Measurements from ENCODE around the gene SLCO2A1. TPM values are rescaled to one million over a fixed set of nuclear protein-coding genes. Genes with fewer than 3 reads are reported as not detected.

SLCO2A1 gene
- total and polyA plus RNA-seq, 4 donors = 1.8 to 13.2 (median 8.1) TPM

DNA sequence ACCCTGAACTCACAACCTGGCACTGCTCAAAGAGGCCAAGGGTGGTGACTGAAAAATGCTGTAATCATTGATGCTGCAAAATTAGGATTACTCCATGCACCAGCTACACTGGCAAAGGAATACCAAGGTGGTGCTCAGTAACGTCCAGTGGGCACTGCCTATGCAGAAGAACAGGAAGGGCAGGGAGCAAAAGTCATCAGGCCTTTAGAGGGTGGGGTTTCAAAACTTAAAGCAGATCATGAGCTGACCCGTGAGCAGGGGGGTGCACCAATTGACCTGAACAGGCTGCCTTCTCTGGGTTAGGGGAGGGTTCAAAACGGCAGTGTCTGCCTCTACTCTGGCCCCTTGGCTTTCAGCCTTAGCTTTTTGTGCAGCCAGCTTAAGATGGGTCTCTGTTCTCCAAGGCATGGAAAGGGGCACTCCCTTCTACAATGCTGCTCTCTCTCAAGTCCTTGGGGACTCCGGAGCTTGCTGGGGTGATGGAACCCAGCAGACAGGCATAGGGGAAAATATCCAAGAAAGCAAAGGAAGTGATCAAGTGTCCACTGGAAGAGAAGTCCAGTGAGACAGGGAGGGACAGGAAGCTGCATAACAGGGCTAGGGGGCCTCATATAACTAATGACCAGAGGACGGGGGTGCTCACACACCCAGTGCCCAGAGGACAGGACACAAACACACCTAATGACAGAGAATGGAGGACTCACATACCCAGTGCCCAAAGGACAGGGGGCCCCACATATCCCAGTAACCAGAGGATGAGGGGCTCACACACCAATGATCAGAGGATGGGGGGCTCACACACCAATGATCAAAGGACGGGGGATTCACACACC is 145.5 kb downstream of the SLCO2A1 start:
- 75% methylated on average over 4 of the region's 6 CpGs for WGBS (ENCODE audit: insufficient coverage)
- Histone ChIP-seq H3K27me3 (ENCODE audit: control insufficient read depth, insufficient read depth, low read length) (no peaks in the 10 kb centered on the region), H3K4me1 (ENCODE audit: control insufficient read depth, insufficient read depth, low read length) (peaks cover 47% of the 10 kb centered on the region), H3K27ac (ENCODE audit: low read depth, low read length) (no peak overlapping the region), H3K36me3 (ENCODE audit: control insufficient read depth, insufficient read depth, low read length) (peaks cover 10% of the 10 kb centered on the region), H3K4me3 (ENCODE audit: low read depth, low read length) (no peak overlapping the region), H3K9me3 (ENCODE audit: control insufficient read depth, insufficient read depth, low read length) (no peaks in the 10 kb centered on the region)
- no peak for DNase-seq (ENCODE audit: low read depth in 4 of 6, low spot score in 6 of 6)

- no peak overlapping the region for H3K4me3 ChIP-seq (ENCODE audit: low read depth, low read length)
- H3K27me3 ChIP-seq (ENCODE audit: control insufficient read depth, insufficient read depth, low read length) = no peaks in the 10 kb centered on the region
- peaks cover 10% of the 10 kb centered on the region for H3K36me3 ChIP-seq (ENCODE audit: control insufficient read depth, insufficient read depth, low read length)
- DNase-seq (ENCODE audit: low read depth in 4 of 6, low spot score in 6 of 6) = no peak
- no peaks in the 10 kb centered on the region for H3K9me3 ChIP-seq (ENCODE audit: control insufficient read depth, insufficient read depth, low read length)
- H3K4me1 ChIP-seq (ENCODE audit: control insufficient read depth, insufficient read depth, low read length) = peaks cover 41% of the 10 kb centered on the region
- no peak overlapping the region for H3K27ac ChIP-seq (ENCODE audit: low read depth, low read length)
Observed at GRCh38 chr3:133883641-133884040, 146.1 kb downstream of the SLCO2A1 start.

DNA sequence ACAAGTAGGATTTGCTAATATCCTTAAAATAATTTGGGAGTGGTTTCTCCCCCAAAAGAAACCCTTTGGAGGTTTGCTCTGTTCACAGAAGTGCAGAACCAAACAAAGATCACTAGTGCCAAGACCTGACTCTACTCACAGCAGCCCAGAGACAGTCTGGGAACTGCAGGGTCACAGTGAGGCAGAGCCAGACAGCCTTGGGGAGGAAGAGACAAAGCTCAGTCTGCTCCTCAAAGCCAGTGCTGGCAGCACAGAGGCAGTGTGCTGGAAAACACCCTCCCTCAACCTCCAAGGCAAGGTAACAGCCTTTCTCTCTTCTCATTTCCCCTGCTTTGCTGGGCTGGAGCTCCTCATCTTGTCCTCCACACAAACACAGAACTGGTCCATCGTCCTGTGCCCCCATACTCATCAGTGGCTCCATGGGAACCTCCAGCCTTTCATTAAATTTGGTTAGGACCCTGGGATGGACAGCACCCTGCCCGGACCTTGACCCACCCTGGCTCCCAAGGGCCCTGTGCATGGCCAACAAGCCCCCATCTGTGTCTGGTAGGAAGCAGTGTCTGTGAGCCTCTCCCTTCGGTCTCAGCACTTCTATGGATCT is 146.6 kb downstream of the SLCO2A1 start:
- H3K36me3 ChIP-seq (ENCODE audit: control insufficient read depth, insufficient read depth, low read length) = peaks cover 10% of the 10 kb centered on the region
- H3K27me3 ChIP-seq (ENCODE audit: control insufficient read depth, insufficient read depth, low read length) = no peaks in the 10 kb centered on the region
- DNase-seq (ENCODE audit: low read depth in 4 of 6, low spot score in 6 of 6) = peak in 1 of 6 donors; percentile 29
- H3K4me1 ChIP-seq (ENCODE audit: control insufficient read depth, insufficient read depth, low read length) = peaks cover 36% of the 10 kb centered on the region
- H3K9me3 ChIP-seq (ENCODE audit: control insufficient read depth, insufficient read depth, low read length) = no peaks in the 10 kb centered on the region
- 83% methylated on average over 2 of the region's 3 CpGs for WGBS (ENCODE audit: insufficient coverage)
- no peak overlapping the region for H3K4me3 ChIP-seq (ENCODE audit: low read depth, low read length)
- H3K27ac ChIP-seq (ENCODE audit: low read depth, low read length) = no peak overlapping the region

GRCh38 chr3:133881939-133882825 is 147.5 kb downstream of the SLCO2A1 start:
- Histone ChIP-seq H3K4me1 (ENCODE audit: control insufficient read depth, insufficient read depth, low read length) (peaks cover 27% of the 10 kb centered on the region), H3K36me3 (ENCODE audit: control insufficient read depth, insufficient read depth, low read length) (peaks cover 10% of the 10 kb centered on the region), H3K4me3 (ENCODE audit: low read depth, low read length) (no peak overlapping the region), H3K27me3 (ENCODE audit: control insufficient read depth, insufficient read depth, low read length) (no peaks in the 10 kb centered on the region), H3K9me3 (ENCODE audit: control insufficient read depth, insufficient read depth, low read length) (no peaks in the 10 kb centered on the region), H3K27ac (ENCODE audit: low read depth, low read length) (no peak overlapping the region)
- WGBS (ENCODE audit: insufficient coverage) = 90% methylated on average over 5 of the region's 5 CpGs
- no peak for DNase-seq (ENCODE audit: low read depth in 4 of 6, low spot score in 6 of 6)

DNA sequence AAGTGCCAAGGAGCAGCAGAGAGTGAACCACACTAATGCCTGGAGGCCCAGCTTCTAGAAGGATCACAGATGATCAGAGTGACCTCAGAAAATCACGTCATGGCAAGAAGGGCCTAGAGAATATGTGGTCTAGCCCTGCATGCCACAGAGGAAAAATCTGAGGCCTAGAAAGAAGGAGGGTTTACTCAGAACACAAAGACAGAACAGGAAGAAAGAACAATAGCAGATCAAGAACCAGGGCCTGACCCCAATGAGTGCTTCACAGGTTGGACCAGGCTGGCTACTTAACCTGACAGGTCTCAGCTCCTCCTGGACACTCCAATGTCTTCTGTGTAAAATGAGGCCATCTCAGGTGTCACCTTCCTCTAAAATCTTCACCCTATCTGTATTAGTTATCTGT is 148.2 kb downstream of the SLCO2A1 start:
- WGBS (ENCODE audit: insufficient coverage) = 90% methylated on average over 1 of the region's 1 CpG
- peaks cover 10% of the 10 kb centered on the region for H3K36me3 ChIP-seq (ENCODE audit: control insufficient read depth, insufficient read depth, low read length)
- no peak overlapping the region for H3K27ac ChIP-seq (ENCODE audit: low read depth, low read length)
- H3K4me1 ChIP-seq (ENCODE audit: control insufficient read depth, insufficient read depth, low read length) = peaks cover 23% of the 10 kb centered on the region
- H3K4me3 ChIP-seq (ENCODE audit: low read depth, low read length) = no peak overlapping the region
- no peaks in the 10 kb centered on the region for H3K9me3 ChIP-seq (ENCODE audit: control insufficient read depth, insufficient read depth, low read length)
- DNase-seq (ENCODE audit: low read depth in 4 of 6, low spot score in 6 of 6) = no peak
- no peaks in the 10 kb centered on the region for H3K27me3 ChIP-seq (ENCODE audit: control insufficient read depth, insufficient read depth, low read length)

DNA sequence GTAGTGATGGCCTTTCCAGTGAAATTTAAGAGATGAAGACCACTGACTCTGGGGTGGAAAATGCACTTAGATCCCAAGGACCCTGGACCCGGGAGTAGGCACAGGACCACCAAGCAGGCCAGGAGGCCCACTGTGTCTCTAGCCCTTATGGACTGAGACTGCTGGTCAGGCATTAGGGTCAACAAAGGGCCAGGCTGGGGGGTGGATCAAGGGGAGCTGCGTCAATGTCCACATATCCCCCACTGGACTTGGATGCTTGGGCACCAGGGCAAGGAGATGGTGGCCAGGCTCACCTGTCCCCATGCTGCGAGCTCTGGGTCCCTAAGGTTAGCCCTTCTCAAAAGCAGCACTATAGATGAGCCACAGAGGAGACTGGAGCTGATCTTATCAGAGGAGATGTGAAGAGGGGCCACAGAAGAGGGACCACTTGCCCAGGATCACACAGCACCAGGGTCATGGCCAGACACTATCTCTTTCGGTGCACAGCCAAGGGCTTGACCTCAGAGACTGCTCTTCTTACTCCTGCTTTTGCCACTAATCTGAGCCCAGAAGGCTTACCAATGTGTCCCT is 148.8 kb downstream of the SLCO2A1 start:
- 94% methylated on average over 4 of the region's 4 CpGs for WGBS (ENCODE audit: insufficient coverage)
- Histone ChIP-seq H3K4me1 (ENCODE audit: control insufficient read depth, insufficient read depth, low read length) (peaks cover 21% of the 10 kb centered on the region), H3K4me3 (ENCODE audit: low read depth, low read length) (no peak overlapping the region), H3K27ac (ENCODE audit: low read depth, low read length) (no peak overlapping the region), H3K9me3 (ENCODE audit: control insufficient read depth, insufficient read depth, low read length) (no peaks in the 10 kb centered on the region), H3K27me3 (ENCODE audit: control insufficient read depth, insufficient read depth, low read length) (no peaks in the 10 kb centered on the region), H3K36me3 (ENCODE audit: control insufficient read depth, insufficient read depth, low read length) (peaks cover 10% of the 10 kb centered on the region)
- no peak for DNase-seq (ENCODE audit: low read depth in 4 of 6, low spot score in 6 of 6)

- Histone ChIP-seq H3K9me3 (ENCODE audit: control insufficient read depth, insufficient read depth, low read length) (no peaks in the 10 kb centered on the region), H3K4me1 (ENCODE audit: control insufficient read depth, insufficient read depth, low read length) (peaks cover 23% of the 10 kb centered on the region), H3K27ac (ENCODE audit: low read depth, low read length) (no peak overlapping the region), H3K4me3 (ENCODE audit: low read depth, low read length) (no peak overlapping the region), H3K27me3 (ENCODE audit: control insufficient read depth, insufficient read depth, low read length) (no peaks in the 10 kb centered on the region), H3K36me3 (ENCODE audit: control insufficient read depth, insufficient read depth, low read length) (peaks cover 8% of the 10 kb centered on the region)
- no peak for DNase-seq (ENCODE audit: low read depth in 4 of 6, low spot score in 6 of 6)
- WGBS (ENCODE audit: insufficient coverage) = 84% methylated on average over 5 of the region's 5 CpGs
Observed at GRCh38 chr3:133880287-133880686, 149.4 kb downstream of the SLCO2A1 start.

- no peaks in the 10 kb centered on the region for H3K9me3 ChIP-seq (ENCODE audit: control insufficient read depth, insufficient read depth, low read length)
- peaks cover 14% of the 10 kb centered on the region for H3K4me1 ChIP-seq (ENCODE audit: control insufficient read depth, insufficient read depth, low read length)
- no CpG with 5 or more reads among the region's 3 CpGs for WGBS (ENCODE audit: insufficient coverage)
- H3K27me3 ChIP-seq (ENCODE audit: control insufficient read depth, insufficient read depth, low read length) = no peaks in the 10 kb centered on the region
- H3K36me3 ChIP-seq (ENCODE audit: control insufficient read depth, insufficient read depth, low read length) = peaks cover 8% of the 10 kb centered on the region
- no peak overlapping the region for H3K27ac ChIP-seq (ENCODE audit: low read depth, low read length)
- DNase-seq (ENCODE audit: low read depth in 4 of 6, low spot score in 6 of 6) = no peak
- H3K4me3 ChIP-seq (ENCODE audit: low read depth, low read length) = no peak overlapping the region
Observed at GRCh38 chr3:133878518-133878917, 151.2 kb downstream of the SLCO2A1 start.
